PC-9 (cell line): ENCODE data around the gene TCF3.

Experiments
- CTCF ChIP-seq: fragments of 200-600 bp; sonication (generic); conservative IDR thresholded peaks from 2 replicates; pipeline ENCODE4 v1.6.1; 2017; ENCODE audit warnings: mixed run types, antibody characterized with exemption, mild to moderate bottlenecking, moderate library complexity
- EZH2 ChIP-seq: fragments of 200-600 bp; sonication (generic); IDR thresholded peaks from 2 replicates; pipeline ENCODE4 v1.8.0; 2017; ENCODE audit warnings: antibody characterized with exemption, low read depth

GRCh38 chr19:1619094-1619439, 33.3 kb downstream of the TCF3 start:
- TF ChIP-seq CTCF (no peak), EZH2 (no peak)
